Measurements from ENCODE around the gene ZFP64. TPM values are rescaled to one million over a fixed set of nuclear protein-coding genes. Genes with fewer than 3 reads are reported as not detected.
"Not testable (repeated sequence)": the region's sequence is repeated elsewhere in the genome, so short reads cannot be mapped to it uniquely, and the experiment has no call there.

ZFP64 gene
- total and polyA plus RNA-seq, 10 donors: 3.2 to 16.5 (median 11.2) TPM

- Histone ChIP-seq H3K27me3 (replicated peaks in 1 of 7) (peaks cover 0 to 17% (median 0%) of the 10 kb centered on the region in 7 donors), H3K4me3 (no peak overlapping the region), H3K4me1 (peaks cover 0 to 2% (median 0%) of the 10 kb centered on the region in 6 donors), H3K27ac (no peak overlapping the region), H3K9me3 (peaks cover 0 to 8% (median 6%) of the 10 kb centered on the region in 8 donors), H3K36me3 (no peaks in the 10 kb centered on the region)
- 54 to 70% (median 65%) methylated on average over 3 of the region's 3 CpGs for WGBS, 5 donors
- no peak for DNase-seq
- intact Hi-C loops (cut with DNase I; ENCODE audit: low total_unique reads): no loop called here
- TF ChIP-seq POLR2A (IDR thresholded peaks at IDR 0.05): no peak
- TF ChIP-seq POLR2AphosphoS5 (IDR thresholded peaks at IDR 0.05): no peak
- TF ChIP-seq CTCF (IDR thresholded peaks at IDR 0.05 in 8 of 11, conservative IDR thresholded peaks at IDR 0.05 in 3 of 11): no peak
Measured at GRCh38 chr20:52226370-52226769, 34.8 kb upstream of the ZFP64 start.

GRCh38 chr20:52224920-52225319 is 33.3 kb upstream of the ZFP64 start:
- DNase-seq: no peak
- TF ChIP-seq CTCF (IDR thresholded peaks at IDR 0.05 in 8 of 11, conservative IDR thresholded peaks at IDR 0.05 in 3 of 11) (no peak), POLR2A (IDR thresholded peaks at IDR 0.05) (no peak), POLR2AphosphoS5 (IDR thresholded peaks at IDR 0.05) (no peak)
- 50 to 83% (median 70%) methylated on average over 3 of the region's 3 CpGs for WGBS, 5 donors
- no peak overlapping the region for H3K27ac ChIP-seq
- peaks cover 0 to 17% (median 0%) of the 10 kb centered on the region in 7 donors for H3K27me3 ChIP-seq (replicated peaks in 1 of 7)
- H3K4me1 ChIP-seq: no peaks in the 10 kb centered on the region
- intact Hi-C loops (cut with DNase I; ENCODE audit: low total_unique reads): no loop called here
- H3K36me3 ChIP-seq: no peaks in the 10 kb centered on the region
- H3K4me3 ChIP-seq: no peak overlapping the region
- peaks cover 0 to 23% (median 20%) of the 10 kb centered on the region in 8 donors for H3K9me3 ChIP-seq

- H3K27me3 ChIP-seq (replicated peaks in 1 of 7); H3K36me3 ChIP-seq; H3K4me1 ChIP-seq; H3K27ac ChIP-seq; intact Hi-C loops (cut with DNase I; ENCODE audit: low total_unique reads); DNase-seq; H3K4me3 ChIP-seq: not testable (repeated sequence)
- H3K9me3 ChIP-seq: peaks cover 0 to 45% (median 26%) of the 10 kb centered on the region in 8 donors
- WGBS, 5 donors: 81 to 95% (median 91%) methylated on average over 4 of the region's 4 CpGs
Measured at GRCh38 chr20:52221362-52221761, 29.8 kb upstream of the ZFP64 start.

- H3K27ac ChIP-seq; H3K27me3 ChIP-seq (replicated peaks in 1 of 7); H3K4me1 ChIP-seq; H3K4me3 ChIP-seq; intact Hi-C loops (cut with DNase I; ENCODE audit: low total_unique reads); H3K36me3 ChIP-seq; DNase-seq: not testable (repeated sequence)
- H3K9me3 ChIP-seq: peaks cover 0 to 48% (median 27%) of the 10 kb centered on the region in 8 donors
Measured at GRCh38 chr20:52220891-52221290, 29.3 kb upstream of the ZFP64 start.

- H3K4me1 ChIP-seq: no peaks in the 10 kb centered on the region
- H3K27ac ChIP-seq: no peak overlapping the region
- 73 to 89% (median 80%) methylated on average over 9 of the region's 9 CpGs for WGBS, 5 donors
- peaks cover 0 to 10% (median 0%) of the 10 kb centered on the region in 7 donors for H3K27me3 ChIP-seq (replicated peaks in 1 of 7)
- DNase-seq: no peak
- intact Hi-C loops (cut with DNase I; ENCODE audit: low total_unique reads): no loop called here
- no peaks in the 10 kb centered on the region for H3K36me3 ChIP-seq
- TF ChIP-seq POLR2AphosphoS5 (IDR thresholded peaks at IDR 0.05): no peak
- TF ChIP-seq CTCF (IDR thresholded peaks at IDR 0.05 in 8 of 11, conservative IDR thresholded peaks at IDR 0.05 in 3 of 11): no peak
- TF ChIP-seq POLR2A (IDR thresholded peaks at IDR 0.05): no peak
- H3K9me3 ChIP-seq: peaks cover 0 to 48% (median 27%) of the 10 kb centered on the region in 8 donors
- no peak overlapping the region for H3K4me3 ChIP-seq
Measured at GRCh38 chr20:52219441-52219840, 27.9 kb upstream of the ZFP64 start.
